Islet precursor cell (in vitro differentiated cells): ENCODE measurements around the gene MYEOV.

Experiments
- DNase-seq: peaks from one replicate; pipeline ENCODE4 v3.0.0-alpha.2; 2018

MYEOV gene

GRCh38 chr11:69293819-69294505, at the start of gene MYEOV:
Gene MYEOV, plus strand, starts transcription at chr11:69294155. Its CDS starts 1,200 bp downstream, at chr11:69295355.
- DNase-seq, result peak; percentile 81

GRCh38 chr11:69244266-69244665, 49.7 kb upstream of the MYEOV start:
- DNase-seq, result peak; percentile 29

- DNase-seq, result peak; percentile 40
These were observed 48.9 kb upstream of the MYEOV start for GRCh38 chr11:69245041-69245440.

- DNase-seq, result peak; percentile 33
These were observed 48.2 kb upstream of the MYEOV start for GRCh38 chr11:69245491-69246345.

GRCh38 chr11:69249311-69250185, 44.4 kb upstream of the MYEOV start:
- DNase-seq, result peak; percentile 88

GRCh38 chr11:69250186-69251056, 43.5 kb upstream of the MYEOV start:
- peak; percentile 71 for DNase-seq

GRCh38 chr11:69251057-69251393, 42.9 kb upstream of the MYEOV start:
- no peak for DNase-seq

- DNase-seq, result no peak
These were observed 42.1 kb upstream of the MYEOV start for GRCh38 chr11:69251639-69252489.

- DNase-seq, result no peak
These were observed 41.5 kb upstream of the MYEOV start for GRCh38 chr11:69252490-69252837.

GRCh38 chr11:69253028-69253427, 40.9 kb upstream of the MYEOV start:
- DNase-seq, result no peak

- DNase-seq, result no peak
These were observed 36.8 kb upstream of the MYEOV start for GRCh38 chr11:69257134-69257533.

- DNase-seq, result no peak
These were observed 35.9 kb upstream of the MYEOV start for GRCh38 chr11:69257838-69258658.

GRCh38 chr11:69259096-69259495, 34.9 kb upstream of the MYEOV start:
- DNase-seq, result no peak

- no peak for DNase-seq
These were observed 33.3 kb upstream of the MYEOV start for GRCh38 chr11:69260622-69261021.

- DNase-seq, result no peak
These were observed 32.8 kb upstream of the MYEOV start for GRCh38 chr11:69261116-69261515.

GRCh38 chr11:69262918-69263735, 30.8 kb upstream of the MYEOV start:
- DNase-seq, result no peak

GRCh38 chr11:69263736-69264052, 30.3 kb upstream of the MYEOV start:
- no peak for DNase-seq

GRCh38 chr11:69264486-69264885, 29.5 kb upstream of the MYEOV start:
- DNase-seq, result no peak

- no peak for DNase-seq
These were observed 28.7 kb upstream of the MYEOV start for GRCh38 chr11:69265210-69265609.
